Endometrial microvascular endothelial cells (primary cell): ENCODE measurements around the gene PCMTD2. TPM values are rescaled to one million over a fixed set of nuclear protein-coding genes. Genes with fewer than 3 reads are reported as not detected.

ENCODE experiments used
- in situ Hi-C: cut with HindIII; loops from 2 replicates; pipeline ENCODE4 v1.10.0; 2017; ENCODE audit warnings: low sequenced_read_pairs, low pct_unique_long_range_greater_than_20kb; ENCODE audit errors: inconsistent ontology term
- total RNA-seq: library from RNA; depleted of rRNA; stranded (reverse); fragments of >200 nt; gene quantifications from one replicate; pipeline ENCODE4 v1.2.3, GENCODE V29; 2015; ENCODE audit errors: inconsistent ontology term

Gene PCMTD2
- total RNA-seq, 1 donor from 2014 or later, result 33.6 TPM

- in situ Hi-C loops, result no loop called here
Observed at GRCh38 chr20:64236137-64237088, 19.1 kb upstream of the PCMTD2 start.

DNA sequence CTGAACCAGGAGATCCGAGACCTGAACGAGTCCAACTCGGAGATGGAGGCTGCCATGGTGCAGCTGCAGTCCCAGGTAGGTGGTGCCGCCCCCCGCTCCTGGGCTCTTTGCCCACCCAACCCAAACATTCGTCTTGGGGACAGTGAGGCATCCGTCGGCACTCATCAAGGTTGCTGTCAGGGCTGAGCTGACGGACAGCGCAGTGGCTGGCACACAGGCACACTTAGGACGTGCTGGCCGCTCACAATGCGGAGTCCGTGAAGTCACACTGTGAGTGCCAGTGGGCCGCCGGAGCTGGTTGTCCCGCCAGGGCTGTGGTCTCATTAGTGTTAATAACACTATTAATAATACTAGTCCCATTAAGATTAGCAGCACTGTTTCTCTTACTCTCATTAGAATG, 18.2 kb upstream of the PCMTD2 start:
- in situ Hi-C loops, result no loop called here

- in situ Hi-C loops, result no loop called here
Observed at GRCh38 chr20:64238115-64238825, 17.3 kb upstream of the PCMTD2 start.

- in situ Hi-C loops, result no loop called here
Observed at GRCh38 chr20:64238851-64239387, 16.6 kb upstream of the PCMTD2 start.

GRCh38 chr20:64239449-64240242, 15.9 kb upstream of the PCMTD2 start:
- in situ Hi-C loops, result no loop called here

DNA sequence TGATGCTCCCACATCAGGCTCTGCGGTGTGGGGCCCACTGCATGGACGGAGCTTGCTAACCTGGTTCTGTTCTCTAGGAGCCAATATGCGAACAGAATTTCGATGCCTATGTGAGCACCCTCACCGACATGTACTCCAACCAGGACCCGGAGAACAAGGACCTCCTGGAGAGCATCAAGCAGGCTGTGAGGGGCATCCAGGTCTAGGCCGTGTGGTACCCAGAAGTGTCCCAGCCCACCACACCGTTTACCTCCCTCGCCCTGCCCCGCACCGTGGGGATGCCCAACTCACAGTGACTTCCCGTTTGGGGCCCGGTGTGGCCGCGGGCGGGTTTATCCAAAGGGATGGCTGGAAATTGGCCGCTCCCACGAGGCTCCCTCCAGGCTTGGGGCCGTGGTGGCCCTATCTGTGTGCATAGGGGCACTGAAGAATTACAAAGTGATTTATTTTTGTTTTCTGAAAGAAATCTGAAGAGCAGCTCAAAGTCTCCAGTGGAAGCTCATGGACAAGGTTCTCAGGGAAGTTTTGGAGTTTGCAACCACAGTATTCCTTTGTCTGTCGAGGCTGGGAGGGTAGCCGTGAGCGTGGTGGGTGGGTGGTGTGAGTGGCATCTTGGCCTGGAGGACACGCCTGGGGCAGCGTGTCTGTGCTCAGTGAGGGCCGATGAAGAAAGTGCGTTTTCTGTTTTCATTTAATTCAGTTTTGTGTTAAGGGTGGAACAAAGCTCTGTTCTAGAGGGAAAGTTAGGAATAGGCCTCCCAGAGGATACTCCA, 15.1 kb upstream of the PCMTD2 start:
- in situ Hi-C loops, result no loop called here

DNA sequence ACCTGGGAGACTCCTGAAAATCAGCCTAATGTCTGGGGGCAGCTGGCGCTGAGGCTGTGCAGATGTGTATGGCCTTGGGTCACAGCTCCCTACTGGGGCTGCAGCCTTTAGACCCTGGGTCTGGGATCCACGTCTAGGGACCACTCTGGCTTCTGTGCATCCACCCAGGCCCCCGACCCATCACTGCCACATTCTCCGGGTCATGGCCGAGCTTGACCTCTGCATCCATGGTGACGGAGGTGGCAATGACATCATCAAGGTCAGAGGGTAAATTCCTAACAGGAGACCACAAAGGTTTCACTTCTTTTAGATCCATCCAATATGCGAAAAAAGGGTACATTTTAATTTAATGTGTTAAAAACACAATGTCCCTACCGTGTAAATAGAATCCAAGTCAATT, 14.5 kb upstream of the PCMTD2 start:
- in situ Hi-C loops, result no loop called here

DNA sequence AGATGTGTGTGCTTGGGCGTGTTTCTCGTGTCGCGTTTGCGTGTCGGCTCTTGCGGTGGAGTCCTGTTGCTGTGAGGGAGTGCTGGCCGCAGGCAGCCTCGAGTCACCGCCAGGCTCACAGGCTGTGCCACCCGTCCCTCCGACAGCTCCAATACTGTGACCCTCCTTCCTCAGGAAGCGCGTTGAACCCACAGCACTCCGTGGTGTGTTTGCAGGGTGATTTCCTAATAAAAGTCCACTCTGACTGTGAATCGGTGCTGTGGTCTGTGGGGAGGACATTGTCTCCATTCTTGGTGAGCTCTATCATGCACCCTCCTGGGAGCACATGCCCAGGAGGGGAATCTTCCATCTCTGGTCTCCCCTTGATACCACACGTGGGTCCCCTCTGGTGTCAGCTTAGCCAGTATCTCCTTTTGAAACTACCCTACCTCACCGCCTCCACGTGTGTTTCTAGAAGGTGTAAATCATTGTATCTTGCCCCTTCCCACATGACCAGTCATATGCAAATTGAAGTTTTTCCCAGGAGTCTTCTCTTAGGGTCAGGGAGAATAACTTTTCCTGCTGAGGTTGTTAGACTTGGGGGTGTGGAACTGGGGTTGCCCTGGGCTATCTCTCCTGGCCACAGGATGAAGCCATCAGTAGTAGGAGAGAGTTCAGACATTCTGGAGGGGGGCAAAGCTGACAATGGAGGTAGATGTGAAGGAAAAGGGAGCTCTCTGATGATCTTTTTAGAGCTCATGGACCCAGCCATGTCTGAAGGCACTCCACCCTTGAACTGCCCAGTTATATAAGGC, 13.3 kb upstream of the PCMTD2 start:
- in situ Hi-C loops, result no loop called here

DNA sequence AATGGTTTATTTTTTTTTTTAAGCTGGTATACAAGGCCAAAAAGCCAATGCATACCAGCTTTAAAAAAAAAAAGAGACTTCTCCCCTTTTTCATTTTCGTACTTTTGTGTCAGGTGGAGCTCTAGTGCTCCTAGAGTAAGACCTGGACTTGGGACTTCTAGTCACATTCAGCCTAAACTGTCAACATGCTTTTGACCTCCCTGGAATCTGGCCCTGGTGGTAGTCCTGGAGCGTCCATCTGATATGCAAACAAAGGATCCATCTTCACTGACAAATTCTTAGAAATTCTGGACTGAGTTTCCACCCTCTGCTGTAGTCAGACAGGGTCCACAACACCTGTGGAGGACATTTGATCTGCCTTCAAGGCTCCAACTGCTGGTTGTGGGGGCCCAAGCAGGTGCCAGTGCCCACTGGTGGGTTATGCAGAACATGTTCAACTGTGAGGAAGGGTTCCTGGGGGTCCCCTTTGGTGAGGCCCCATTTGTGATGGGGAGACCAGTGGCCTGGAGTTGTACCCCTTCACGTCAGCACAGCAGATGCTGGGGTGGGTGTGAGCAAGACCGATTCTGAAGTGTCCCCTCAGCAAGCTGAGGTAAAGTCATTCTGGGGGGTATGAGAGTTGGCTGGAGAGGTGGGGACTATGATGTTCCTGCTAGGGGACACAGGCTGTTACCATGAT, 12.6 kb upstream of the PCMTD2 start:
- in situ Hi-C loops, result no loop called here

GRCh38 chr20:64244281-64244805, 11.2 kb upstream of the PCMTD2 start:
- in situ Hi-C loops, result no loop called here

DNA sequence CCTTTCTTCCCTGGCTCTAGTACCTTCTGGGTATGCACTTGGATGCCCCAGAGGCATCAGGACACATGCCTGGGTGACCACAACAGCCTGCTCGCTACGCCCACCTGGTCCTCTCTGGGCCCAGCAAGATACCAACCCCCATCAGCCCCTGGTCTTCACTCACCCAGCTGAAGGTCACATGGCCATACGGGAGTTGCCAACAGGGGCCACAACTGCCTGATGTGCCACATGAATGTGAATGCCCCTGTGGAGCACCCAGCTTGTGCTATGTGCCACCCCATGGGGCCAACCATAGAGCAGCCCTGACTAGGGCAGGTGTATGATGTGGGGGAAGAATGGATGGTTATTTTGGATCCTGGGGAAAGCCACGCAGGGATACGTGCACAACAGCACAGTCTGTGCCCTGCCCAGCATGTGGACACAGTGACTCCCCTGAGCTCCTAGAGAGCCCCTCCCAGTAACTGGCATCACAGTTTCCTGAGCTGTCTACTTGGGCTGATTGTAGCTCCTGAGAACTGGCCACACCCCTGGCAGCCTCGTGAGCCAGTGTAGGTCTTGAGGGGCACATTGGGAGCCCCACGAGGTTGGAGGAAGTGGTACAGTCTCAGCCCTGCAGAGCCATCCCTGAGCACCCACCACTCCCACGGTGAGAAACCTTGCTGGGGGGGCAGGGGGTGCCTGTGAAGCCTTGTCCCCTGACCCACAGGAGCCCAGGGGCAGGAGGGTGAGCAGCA, 10.5 kb upstream of the PCMTD2 start:
- in situ Hi-C loops, result no loop called here

- in situ Hi-C loops, result no loop called here
Observed at GRCh38 chr20:64245746-64246595, 9.6 kb upstream of the PCMTD2 start.

DNA sequence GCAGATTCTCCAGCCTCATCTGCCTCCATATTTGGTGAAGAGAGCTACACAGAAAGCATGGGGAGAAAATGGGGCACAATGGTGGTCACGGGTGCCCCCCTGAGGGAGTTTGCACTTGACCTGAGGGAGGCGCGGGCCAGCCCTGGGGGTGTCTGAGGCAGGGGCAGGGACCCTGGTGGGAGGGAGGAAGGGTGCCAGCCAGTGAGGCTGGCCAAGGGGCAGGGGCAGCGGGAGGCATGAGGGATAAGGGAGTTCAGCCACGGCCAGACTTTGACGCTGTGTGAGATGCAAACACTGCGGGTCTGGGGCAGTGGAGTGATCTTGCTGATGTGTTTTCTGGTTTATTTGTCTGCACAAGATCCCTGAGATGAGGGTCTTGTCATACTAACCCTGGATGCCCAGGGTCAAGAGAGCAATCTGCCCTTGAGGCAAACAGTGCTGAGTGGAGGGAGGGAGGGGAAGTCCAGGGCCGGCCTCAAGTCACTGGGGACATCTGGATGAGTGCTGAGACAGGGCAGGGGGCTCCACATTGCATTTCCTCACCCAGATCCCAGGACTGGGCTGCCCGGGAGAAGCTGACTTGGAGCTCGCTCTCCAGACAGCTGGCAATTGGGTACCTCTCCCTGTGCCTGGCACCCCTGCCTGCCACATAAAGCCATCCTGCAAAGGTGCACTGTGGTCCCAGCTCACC, 8.8 kb upstream of the PCMTD2 start:
- in situ Hi-C loops, result no loop called here

DNA sequence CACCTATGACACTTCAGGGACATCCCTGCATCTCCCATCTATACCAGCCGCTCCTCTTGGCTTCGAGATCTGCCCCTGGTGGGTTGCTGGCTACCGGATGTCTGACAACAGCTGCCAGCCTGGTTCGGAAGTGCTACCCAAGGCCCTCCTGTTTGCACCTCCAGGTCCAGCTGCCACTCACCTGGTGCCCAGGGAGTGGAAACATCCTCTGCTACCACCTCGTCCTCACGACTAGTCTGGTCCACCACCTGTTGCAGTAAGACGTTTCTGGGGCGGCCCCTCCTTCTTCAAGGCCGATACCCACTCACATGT, 8.3 kb upstream of the PCMTD2 start:
- in situ Hi-C loops, result no loop called here
